Activated CD8-positive, alpha-beta T cell treated with anti-CD3 and anti-CD28 coated beads, Interleukin-2, amount 10 ng/mL, durations not matched to agents 7 days and 5 days (primary cell): ENCODE measurements around the gene LPA. TPM values are rescaled to one million over a fixed set of nuclear protein-coding genes. Genes with fewer than 3 reads are reported as not detected.
"Not testable (repeated sequence)": the region's sequence is repeated elsewhere in the genome, so short reads cannot be mapped to it uniquely, and the experiment has no call there.

Source experiments
- ATAC-seq: fragments of 150-1000 bp; cut with Tn5 transposase; one replicate; pipeline ENCODE4 v1.10.0; 2021; ENCODE audit warnings: moderate library complexity
- CTCF ChIA-PET: fragments of 350-600 bp; sonication (Branson Sonifier 250); formaldehyde crosslinking; loops from one replicate; lab custom pipeline; 2021; ENCODE audit warnings: antibody characterized with exemption; lab: Charles Lee
- POLR2A ChIA-PET: fragments of 350-600 bp; sonication (Branson Sonifier 250); formaldehyde crosslinking; loops from one replicate; lab custom pipeline; 2021; ENCODE audit warnings: antibody characterized with exemption; lab: Charles Lee
- DNase-seq: peaks from one replicate; pipeline ENCODE4 v3.0.0-alpha.2; 2020
- H3K27ac Mint-ChIP-seq: one replicate; pipeline ENCODE4 v1.8.0; 2021; ENCODE audit warnings: mild to moderate bottlenecking, mixed read lengths
- H3K27me3 Mint-ChIP-seq: one replicate; pipeline ENCODE4 v1.8.0; 2021; ENCODE audit warnings: low read depth, mixed read lengths
- H3K36me3 Mint-ChIP-seq: one replicate; pipeline ENCODE4 v1.8.0; 2021; ENCODE audit warnings: low read depth, mixed read lengths
- H3K4me1 Mint-ChIP-seq: one replicate; pipeline ENCODE4 v1.8.0; 2021; ENCODE audit warnings: low read depth, mixed read lengths
- H3K4me3 Mint-ChIP-seq: one replicate; pipeline ENCODE4 v1.8.0; 2021; ENCODE audit warnings: mild to moderate bottlenecking, mixed read lengths
- H3K9me3 Mint-ChIP-seq: one replicate; pipeline ENCODE4 v1.8.0; 2022; ENCODE audit warnings: mixed read lengths; ENCODE audit not compliant: insufficient read depth
- total RNA-seq, 2 experiments: library from RNA; stranded (reverse); gene quantifications; one replicate each; pipeline ENCODE4 v1.2.3, GENCODE V29; 2021

The LPA gene
- total RNA-seq, 2 experiments from 2014 or later: not detected

- H3K4me1 Mint-ChIP-seq: no peaks in the 10 kb centered on the region
Measured at GRCh38 chr6:160634706-160635105, 29.4 kb downstream of the LPA start.

DNA sequence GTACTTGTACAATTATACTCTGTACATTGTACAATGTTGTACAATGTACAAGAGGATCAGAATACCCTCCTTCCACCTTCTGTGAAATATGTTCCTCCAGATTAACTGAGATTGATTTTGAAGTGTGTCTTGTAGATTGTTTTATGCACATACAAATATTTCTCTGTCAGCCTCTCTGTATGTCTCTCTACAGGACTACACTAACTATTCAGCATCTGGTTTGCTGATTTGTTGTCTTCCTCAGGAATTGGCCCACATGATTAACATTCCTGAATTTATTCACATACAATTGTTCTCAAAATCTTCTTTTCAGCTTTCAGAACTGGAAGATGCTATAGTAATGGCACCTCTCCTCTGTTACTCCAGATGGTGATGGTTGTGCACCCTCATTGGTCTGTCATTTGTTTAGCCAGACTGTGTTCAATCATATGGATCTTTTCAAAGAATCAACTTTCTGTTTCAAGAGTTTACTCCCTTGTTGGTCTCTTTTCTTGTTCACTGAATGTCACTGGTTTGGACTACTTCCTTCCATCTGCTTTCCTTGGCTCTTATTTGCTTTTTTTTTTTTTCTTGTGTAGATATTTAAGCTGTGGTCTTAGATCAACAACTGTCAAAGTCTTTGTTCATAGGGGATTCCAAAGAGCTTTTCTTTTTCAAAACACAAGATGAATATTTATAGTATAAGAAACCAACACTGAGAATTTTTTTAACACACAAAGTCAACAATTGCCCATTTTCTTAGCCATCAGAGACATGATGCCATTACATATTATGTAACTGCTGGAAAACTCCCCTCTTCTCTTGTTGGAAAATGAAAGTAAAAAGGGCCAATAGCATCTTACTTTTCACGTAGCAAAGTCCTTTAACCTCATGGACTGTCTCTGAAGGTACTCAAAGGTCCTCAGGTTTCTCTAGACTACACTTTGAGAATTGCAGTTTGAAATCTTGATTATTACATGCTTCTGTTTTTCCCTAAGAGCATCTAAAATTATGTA is 67.9 kb downstream of the LPA start:
- Mint-ChIP-seq H3K27ac (no peak overlapping the region), H3K36me3 (no peaks in the 10 kb centered on the region), H3K9me3 (no peaks in the 10 kb centered on the region), H3K4me3 (no peak overlapping the region), H3K4me1 (no peaks in the 10 kb centered on the region), H3K27me3 (peaks cover 5% of the 10 kb centered on the region)
- DNase-seq (no peak), ATAC-seq (no peak)
- ChIA-PET POLR2A (no interaction called here), CTCF (no interaction called here)

More at GRCh38 chr6:160634706-160635105, 29.4 kb downstream of the LPA start:
- no peak overlapping the region for H3K27ac Mint-ChIP-seq
- DNase-seq: no peak
- H3K36me3 Mint-ChIP-seq: no peaks in the 10 kb centered on the region
- no peak overlapping the region for H3K4me3 Mint-ChIP-seq
- CTCF ChIA-PET: no interaction called here
- no peak for ATAC-seq
- POLR2A ChIA-PET: no interaction called here
- no peaks in the 10 kb centered on the region for H3K9me3 Mint-ChIP-seq
- H3K27me3 Mint-ChIP-seq: no peaks in the 10 kb centered on the region

- DNase-seq, H3K27me3 Mint-ChIP-seq, H3K4me1 Mint-ChIP-seq, H3K4me3 Mint-ChIP-seq, H3K9me3 Mint-ChIP-seq, CTCF ChIA-PET, H3K36me3 Mint-ChIP-seq, H3K27ac Mint-ChIP-seq, ATAC-seq, POLR2A ChIA-PET: not testable (repeated sequence)
Measured at GRCh38 chr6:160595297-160595696, 68.8 kb downstream of the LPA start.

GRCh38 chr6:160586374-160586773 is 77.7 kb downstream of the LPA start:
- POLR2A ChIA-PET: no interaction called here
- Mint-ChIP-seq H3K4me3 (no peak overlapping the region), H3K4me1 (no peaks in the 10 kb centered on the region), H3K9me3 (no peaks in the 10 kb centered on the region), H3K27ac (no peak overlapping the region), H3K27me3 (peaks cover 4% of the 10 kb centered on the region), H3K36me3 (no peaks in the 10 kb centered on the region)
- no peak for DNase-seq
- CTCF ChIA-PET: no interaction called here
- ATAC-seq: no peak

DNA sequence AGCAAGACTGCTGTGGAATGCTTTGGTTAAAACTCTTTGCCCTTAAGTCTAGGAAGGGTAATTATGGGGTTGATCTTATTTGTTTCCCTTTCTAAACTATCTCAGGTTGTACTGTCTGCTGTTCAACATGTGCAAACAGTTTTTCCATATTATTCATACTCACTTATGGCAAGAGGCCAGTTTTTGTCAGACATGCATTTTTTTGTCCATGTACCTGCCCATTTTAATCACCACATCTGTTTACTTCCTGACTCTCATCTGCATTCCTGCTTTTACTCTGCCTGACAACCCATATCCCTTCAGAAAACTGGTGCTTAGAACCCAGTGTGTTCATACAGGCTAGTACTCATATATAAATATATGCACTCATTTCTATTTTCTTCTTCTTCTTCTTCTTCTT is 80.3 kb downstream of the LPA start:
- Mint-ChIP-seq H3K27ac (no peak overlapping the region), H3K9me3 (no peaks in the 10 kb centered on the region), H3K27me3 (peaks cover 7% of the 10 kb centered on the region), H3K4me3 (no peak overlapping the region), H3K36me3 (no peaks in the 10 kb centered on the region), H3K4me1 (no peaks in the 10 kb centered on the region)
- ATAC-seq (no peak), DNase-seq (no peak)
- ChIA-PET CTCF (no interaction called here), POLR2A (no interaction called here)

DNA sequence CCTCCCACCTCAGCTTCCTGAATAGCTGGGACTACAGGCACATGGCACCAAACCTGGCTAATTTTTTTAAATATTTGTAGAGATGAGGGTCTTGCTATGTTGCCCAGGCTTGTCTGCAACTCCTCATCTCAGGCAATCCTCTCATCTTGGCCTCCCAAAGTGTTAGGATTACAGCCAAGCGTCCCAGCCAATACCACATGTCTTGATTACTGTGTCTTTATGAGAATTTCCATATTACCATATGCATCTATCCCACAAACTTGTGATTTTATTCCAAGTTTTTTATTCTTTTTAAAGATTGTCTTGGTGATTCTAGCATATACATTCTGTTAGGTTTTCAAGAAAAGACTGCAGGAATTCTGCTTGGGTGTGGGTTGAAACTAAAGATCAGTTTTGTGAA is 82.7 kb downstream of the LPA start:
- ChIA-PET POLR2A (no interaction called here), CTCF (no interaction called here)
- DNase-seq: no peak
- no peak for ATAC-seq
- H3K9me3 Mint-ChIP-seq: no peaks in the 10 kb centered on the region
- H3K27ac Mint-ChIP-seq: no peak overlapping the region
- H3K4me1 Mint-ChIP-seq: no peaks in the 10 kb centered on the region
- H3K4me3 Mint-ChIP-seq: no peak overlapping the region
- peaks cover 7% of the 10 kb centered on the region for H3K27me3 Mint-ChIP-seq
- no peaks in the 10 kb centered on the region for H3K36me3 Mint-ChIP-seq

DNA sequence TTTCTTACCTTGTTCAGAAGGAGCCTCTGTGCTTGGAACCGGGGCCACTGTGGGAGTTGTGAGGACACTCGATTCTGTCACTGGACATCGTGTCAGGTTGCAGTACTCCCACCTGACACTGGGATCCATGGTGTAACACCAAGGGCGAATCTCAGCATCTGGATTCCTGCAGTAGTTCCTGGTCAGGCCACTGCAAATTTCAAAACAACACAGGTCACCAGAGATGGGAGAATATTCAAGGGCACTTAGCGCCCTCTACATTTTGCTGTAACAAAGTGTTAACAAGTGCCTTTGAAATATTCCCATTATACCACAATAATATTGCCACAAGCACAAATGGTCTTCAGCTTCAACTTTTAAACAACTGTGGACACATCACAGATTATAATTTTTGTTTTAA is 85.6 kb downstream of the LPA start:
- H3K4me3 Mint-ChIP-seq, H3K27me3 Mint-ChIP-seq, POLR2A ChIA-PET, ATAC-seq, H3K36me3 Mint-ChIP-seq, H3K4me1 Mint-ChIP-seq, H3K9me3 Mint-ChIP-seq, H3K27ac Mint-ChIP-seq, CTCF ChIA-PET, DNase-seq: not testable (repeated sequence)

DNA sequence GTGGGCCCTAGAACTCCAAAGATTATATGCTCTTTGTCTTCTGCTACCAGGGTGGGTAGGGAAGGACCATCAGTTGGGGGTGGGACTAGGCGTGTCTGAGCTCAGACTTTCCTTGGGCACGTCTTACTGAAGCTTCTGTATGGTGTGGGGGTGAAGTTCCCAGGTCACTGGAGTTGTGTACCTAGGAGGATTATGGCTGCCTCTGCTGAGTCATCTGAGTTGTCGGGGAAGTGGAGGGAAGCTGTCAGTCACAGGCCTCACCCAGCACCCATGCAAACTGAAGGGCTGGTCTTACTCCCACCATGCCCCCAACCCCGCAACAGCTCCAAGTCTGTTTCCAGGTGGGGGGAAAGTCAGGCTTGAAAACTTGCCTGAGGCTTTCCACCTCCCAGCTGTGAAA is 90.1 kb downstream of the LPA start:
- ATAC-seq (no peak), DNase-seq (no peak)
- no peaks in the 10 kb centered on the region for H3K4me1 Mint-ChIP-seq
- no peak overlapping the region for H3K27ac Mint-ChIP-seq
- no peaks in the 10 kb centered on the region for H3K9me3 Mint-ChIP-seq
- no peak overlapping the region for H3K4me3 Mint-ChIP-seq
- H3K27me3 Mint-ChIP-seq: peaks cover 2% of the 10 kb centered on the region
- ChIA-PET POLR2A (no interaction called here), CTCF (no interaction called here)
- no peaks in the 10 kb centered on the region for H3K36me3 Mint-ChIP-seq

GRCh38 chr6:160571201-160571600 is 92.9 kb downstream of the LPA start:
- POLR2A ChIA-PET, DNase-seq, H3K4me3 Mint-ChIP-seq, CTCF ChIA-PET, H3K4me1 Mint-ChIP-seq, H3K27ac Mint-ChIP-seq, H3K36me3 Mint-ChIP-seq, H3K9me3 Mint-ChIP-seq, ATAC-seq: not testable (repeated sequence)
- peaks cover 11% of the 10 kb centered on the region for H3K27me3 Mint-ChIP-seq

GRCh38 chr6:160544802-160545201 is 119.3 kb downstream of the LPA start:
- ATAC-seq: no peak
- ChIA-PET POLR2A (no interaction called here), CTCF (no interaction called here)
- Mint-ChIP-seq H3K27me3 (peaks cover 5% of the 10 kb centered on the region), H3K36me3 (no peaks in the 10 kb centered on the region), H3K4me3 (no peak overlapping the region), H3K4me1 (no peaks in the 10 kb centered on the region), H3K9me3 (no peaks in the 10 kb centered on the region), H3K27ac (no peak overlapping the region)
- no peak for DNase-seq

- ChIA-PET POLR2A (no interaction called here), CTCF (interaction anchor here (4.3 kb wide), 1 partner anchor 15 kb away, joined by 73 read pairs; no protein-coding TSS in a partner anchor)
- Mint-ChIP-seq H3K36me3 (no peaks in the 10 kb centered on the region), H3K4me1 (no peaks in the 10 kb centered on the region), H3K4me3 (no peak overlapping the region), H3K27ac (no peak overlapping the region), H3K27me3 (peaks cover 17% of the 10 kb centered on the region), H3K9me3 (no peaks in the 10 kb centered on the region)
- no peak for ATAC-seq
- no peak for DNase-seq
Measured at GRCh38 chr6:160535270-160535669, 128.8 kb downstream of the LPA start.

- POLR2A ChIA-PET: no interaction called here
- ATAC-seq (peak; percentile 86), DNase-seq (peak; percentile 68)
- no peaks in the 10 kb centered on the region for H3K4me1 Mint-ChIP-seq
- no peak overlapping the region for H3K27ac Mint-ChIP-seq
- peaks cover 26% of the 10 kb centered on the region for H3K27me3 Mint-ChIP-seq
- no peaks in the 10 kb centered on the region for H3K9me3 Mint-ChIP-seq
- H3K36me3 Mint-ChIP-seq: no peaks in the 10 kb centered on the region
- CTCF ChIA-PET: interaction anchor here (0.6 to 4.3 kb wide), 20 partner anchors 9 to 662 kb away, joined by 3 to 73 read pairs (median 4); no protein-coding TSS in a partner anchor
- H3K4me3 Mint-ChIP-seq: no peak overlapping the region
Measured at GRCh38 chr6:160534050-160534696, 129.9 kb downstream of the LPA start.
